Activated gamma-delta T cell treated with Interleukin-2 at 50 U/mL for 16 hours (primary cell): ENCODE measurements around the gene PCIF1.
"Not testable (repeated sequence)": the region's sequence is repeated elsewhere in the genome, so short reads cannot be mapped to it uniquely, and the experiment has no call there.

Experiments
- DNase-seq: peaks from one replicate; pipeline ENCODE4 v3.0.0-alpha.2; 2020

Gene PCIF1

DNA sequence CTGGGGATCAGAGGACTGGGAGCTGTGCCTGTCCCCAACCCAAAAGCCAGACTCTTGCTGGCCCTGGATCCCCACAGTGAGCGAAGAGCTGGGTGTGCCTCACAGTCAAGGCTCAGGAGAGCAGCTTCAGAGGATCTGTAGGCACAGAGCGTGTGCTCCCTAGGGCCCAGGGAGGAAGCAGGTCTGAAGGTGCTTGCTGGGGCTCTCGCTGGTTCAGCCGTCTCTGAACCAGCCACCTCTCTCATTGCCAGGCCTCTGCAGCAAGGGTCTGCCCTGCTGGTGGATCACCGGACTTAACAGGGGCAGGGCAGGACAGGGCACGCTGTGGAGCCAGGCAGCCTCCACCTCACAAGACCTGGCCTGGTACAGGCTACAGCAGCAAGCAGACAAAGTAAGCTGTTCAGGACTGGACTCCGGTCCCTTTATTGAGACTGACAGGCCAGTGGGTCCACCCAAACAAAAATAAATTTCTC, 13.8 kb downstream of the PCIF1 start:
- no peak for DNase-seq

DNA sequence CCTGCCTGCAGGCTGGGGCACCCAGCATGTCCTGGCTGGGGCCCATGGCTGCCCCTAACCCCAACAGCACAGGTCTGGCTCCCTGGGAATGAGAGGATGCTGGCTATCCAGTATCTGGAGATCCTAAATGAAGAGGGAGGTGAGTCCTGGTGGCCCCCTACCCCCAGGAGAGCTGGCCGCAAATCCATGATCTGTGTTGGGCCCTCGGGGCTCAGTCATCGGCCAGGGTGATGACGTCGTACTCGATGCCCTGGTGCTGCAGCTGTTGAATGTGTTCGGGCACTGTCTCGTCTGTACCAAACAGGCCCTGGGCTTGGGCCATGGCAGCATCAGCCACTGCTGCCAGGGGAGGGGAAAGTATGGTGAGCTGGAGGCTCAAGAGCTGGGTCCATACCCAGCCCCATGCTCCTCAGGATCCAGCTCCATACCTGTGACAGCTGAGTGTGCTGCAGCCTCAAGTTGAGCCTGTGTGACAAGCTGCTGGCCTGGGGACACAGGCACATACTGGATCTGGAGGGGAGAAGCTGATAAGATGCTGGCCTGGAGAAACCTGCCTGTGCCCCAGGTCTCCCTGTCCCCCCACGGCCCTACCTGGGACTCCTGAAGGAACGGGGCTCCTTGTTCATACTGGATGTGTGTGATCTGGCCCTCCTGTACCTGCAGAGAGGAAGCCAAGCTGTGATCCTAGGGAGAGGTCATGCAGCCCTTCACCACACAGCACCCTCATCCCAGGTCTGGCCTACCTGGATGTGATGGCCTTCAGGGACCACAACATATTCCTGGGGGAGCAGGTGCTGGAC, 14.5 kb downstream of the PCIF1 start:
- DNase-seq, result no peak

DNA sequence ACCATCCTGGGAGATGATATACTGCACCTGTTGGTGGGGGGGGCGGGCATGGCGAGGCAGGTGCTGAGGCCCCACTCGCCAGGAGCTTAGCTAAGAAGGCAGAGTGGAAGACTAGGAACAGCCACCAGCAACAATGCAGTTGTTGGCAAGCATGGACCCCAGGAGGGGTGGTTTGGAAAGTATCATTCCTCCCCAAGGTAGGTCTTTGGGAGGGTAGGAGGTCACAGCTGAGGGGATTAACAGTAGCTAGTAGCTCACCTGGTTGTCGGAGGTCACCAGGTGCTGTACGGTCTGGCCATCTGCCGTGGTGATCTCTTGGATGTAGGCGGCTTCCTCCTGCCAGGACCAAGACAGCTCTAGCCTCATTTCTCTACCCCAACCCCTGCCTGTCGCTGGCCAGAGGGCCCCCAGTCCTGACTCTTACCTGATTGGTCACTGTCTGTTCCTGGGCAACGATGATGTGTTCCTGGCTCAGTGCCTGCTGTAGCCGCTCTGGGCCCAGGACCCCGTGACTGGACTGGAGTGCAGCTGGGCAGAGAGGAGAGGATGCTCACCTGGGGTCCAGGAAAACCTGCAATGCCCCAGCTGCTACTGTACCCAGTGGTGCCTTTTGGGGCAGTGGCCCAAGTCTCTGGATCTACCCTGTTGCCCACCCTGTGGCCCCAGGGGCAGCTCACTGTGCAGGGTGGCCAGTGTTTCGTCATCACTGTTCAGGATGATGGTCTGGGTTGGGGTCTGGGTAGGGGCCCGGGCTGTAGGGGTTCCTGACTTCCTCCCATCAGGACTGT, 15.3 kb downstream of the PCIF1 start:
- DNase-seq, result no peak

DNA sequence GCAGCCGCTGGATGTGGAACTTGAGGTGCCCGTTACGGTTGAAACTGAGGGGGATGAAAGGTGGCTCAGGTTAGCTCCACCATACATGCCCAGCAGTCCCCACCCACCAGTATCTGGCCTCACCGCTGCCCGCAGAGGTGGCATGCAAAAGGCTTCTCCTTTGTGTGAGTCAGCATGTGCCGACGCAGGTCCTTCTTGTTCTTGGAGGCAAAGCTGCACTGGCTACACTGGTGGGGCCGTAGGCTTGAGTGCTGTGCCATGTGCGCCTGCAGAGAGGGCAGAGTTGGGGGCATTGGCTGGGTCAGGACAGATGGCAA, 15.8 kb downstream of the PCIF1 start:
- no peak for DNase-seq

DNA sequence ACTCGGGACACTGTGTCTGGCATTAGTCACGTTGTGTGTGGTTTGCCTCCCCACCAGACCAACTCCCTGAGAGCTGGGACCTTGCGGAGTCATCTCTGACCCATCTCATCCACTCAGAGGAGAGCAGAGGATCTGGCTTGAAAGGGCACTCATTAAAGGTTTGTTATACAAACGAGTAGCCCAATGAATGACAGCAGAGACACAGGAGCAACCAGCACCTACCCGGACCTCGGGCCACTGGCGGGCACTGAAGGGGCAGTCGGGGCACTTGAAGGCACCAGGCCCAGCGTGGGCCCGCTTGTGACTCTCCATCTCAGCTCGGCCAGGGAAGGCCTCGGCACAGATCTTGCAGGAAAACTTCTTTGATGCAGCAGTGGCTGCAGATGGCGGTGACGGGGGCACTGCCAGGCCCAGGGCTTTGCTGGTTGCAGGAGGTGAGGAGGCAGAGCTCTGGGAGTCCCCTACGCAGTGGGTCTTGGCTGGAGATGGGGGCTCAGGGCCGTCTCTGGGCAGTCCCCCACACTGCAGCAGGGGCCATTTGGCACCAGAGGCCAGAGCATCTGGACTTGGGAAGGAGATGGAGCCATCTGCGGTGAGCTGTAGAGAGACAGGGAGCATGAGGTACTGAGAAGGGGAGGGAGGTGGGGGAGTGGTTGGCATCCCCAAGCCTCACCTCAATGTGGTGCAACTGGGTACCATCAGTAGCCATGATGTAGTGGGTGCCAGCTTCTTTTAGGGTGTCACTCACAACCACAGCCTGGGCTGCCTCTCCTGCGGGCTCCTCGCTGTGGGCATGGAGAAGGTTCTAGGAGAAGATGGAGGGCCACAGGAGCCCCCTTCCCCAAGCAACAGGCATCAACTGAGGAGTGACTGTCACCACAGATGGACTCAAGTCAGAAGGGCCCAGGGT, 17.7 kb downstream of the PCIF1 start:
- no peak for DNase-seq

DNA sequence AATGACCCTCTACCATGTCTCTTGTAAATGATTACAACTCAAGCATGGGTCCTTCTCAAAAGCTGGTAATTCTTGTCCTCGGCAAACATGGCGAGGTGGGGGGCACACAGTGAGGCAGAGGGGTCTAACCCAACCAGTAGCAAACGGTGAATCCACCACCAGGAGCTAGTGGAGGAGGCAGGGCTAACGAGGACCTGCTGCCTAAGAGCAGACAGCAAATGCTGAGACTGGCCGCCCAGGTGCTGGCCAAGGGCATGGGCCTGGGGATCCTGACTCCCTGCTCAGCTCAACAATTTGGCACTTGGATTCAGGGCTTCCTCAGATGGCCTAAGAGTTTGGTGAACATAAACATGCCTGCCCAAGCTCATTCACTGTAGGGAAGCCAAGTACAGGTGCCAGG, 18.4 kb downstream of the PCIF1 start:
- DNase-seq, result no peak

DNA sequence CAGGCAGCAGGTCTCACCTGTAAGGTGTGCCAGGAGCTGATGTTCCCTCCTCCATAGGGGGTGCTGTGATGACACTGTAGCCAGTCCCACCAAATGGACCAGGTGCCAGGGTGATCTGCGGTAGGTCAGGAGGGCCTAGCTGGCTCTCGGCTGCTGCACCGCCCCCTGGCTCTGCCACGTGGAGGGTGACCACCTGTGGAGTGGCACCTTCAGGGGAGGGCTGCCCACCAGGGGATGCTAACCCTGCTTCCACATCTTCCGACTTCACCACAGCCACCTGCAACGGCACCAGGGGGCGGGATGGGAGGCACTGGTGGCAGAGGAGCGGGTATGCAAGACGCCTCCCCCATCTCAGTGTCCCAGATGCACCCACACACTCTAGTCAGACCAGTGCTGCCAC, 19.2 kb downstream of the PCIF1 start:
- DNase-seq, result no peak

DNA sequence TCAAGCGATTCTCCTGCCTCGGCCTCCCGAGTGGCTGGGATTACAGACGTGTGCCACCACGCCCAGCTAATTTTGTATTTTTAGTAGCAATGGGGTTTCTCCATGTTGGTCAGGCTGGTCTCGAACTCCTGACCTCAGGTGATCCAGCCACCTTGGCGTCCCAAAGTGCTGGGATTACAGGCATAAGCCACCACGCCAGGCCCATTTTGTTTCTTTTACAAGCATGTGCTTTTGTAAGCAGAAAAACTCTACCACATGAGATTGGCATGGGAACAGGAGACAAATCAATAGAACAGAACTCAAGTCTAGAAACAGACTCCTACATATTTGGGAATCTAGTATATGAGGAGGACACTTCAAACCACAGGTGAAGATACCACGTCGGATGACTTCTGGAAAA, 21.8 kb downstream of the PCIF1 start:
- not testable (repeated sequence) for DNase-seq

DNA sequence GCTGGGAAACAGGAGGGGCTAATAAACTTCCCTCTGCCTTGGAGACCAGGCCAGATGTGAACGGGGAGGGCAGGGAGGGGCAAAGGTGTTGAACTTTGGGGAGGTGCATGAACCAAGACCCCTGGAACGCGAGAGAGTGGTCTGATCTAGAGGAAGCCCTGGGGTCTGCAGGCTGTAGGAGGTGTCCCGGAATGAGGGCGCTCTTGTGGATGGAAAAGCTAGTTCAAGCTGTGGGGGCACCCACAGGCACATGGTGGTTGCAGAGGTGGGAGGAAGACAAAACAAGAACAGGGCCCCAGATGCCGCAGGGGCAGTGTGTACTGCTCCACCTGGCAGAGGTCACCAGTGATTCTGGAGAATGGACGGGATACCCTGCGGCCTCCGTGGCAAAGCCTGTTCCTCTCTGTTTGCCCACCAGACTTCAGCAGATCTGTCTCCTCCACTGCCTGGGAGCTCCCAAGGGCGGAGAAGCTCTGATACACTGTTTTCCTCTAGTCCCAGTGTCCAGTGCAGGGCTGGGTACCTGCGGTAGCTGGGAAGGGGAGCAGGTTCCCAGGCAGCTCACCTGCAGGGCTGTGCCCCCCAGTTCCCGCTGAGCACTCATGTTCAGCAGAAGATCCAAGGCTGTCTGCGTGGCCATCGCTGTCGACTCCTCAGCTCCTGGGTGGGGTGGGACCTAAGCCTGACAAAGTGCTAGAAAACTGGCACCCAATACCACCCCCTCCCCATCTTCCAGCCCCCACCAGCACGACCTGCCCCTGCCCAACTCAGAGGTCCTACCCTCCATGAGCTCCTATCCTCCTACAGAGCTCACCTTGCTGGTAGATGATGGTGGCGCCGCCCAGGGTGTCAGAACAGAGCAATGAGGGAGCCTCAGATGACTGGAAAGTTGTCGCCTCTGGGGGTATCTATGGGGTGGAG, 22.8 kb downstream of the PCIF1 start:
- DNase-seq, result no peak

DNA sequence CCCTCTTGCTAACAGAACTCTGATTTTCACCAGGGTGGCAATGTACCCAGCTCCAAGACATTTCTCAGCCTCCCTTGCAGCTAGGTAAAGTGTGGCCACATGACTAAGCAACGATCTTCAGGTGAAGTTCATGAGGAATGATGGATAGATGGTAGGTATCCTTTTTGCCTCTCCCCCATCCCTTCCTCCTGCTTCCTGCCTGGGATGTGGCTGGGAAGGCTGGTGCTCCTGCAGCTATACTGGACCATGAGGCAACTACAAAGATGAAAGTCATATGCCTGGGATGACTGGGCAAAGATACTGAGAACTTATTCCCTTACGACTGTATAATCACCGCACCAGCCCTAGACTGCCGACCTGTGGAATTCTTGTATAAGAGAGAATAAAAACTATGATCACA, 24.1 kb downstream of the PCIF1 start:
- no peak for DNase-seq

DNA sequence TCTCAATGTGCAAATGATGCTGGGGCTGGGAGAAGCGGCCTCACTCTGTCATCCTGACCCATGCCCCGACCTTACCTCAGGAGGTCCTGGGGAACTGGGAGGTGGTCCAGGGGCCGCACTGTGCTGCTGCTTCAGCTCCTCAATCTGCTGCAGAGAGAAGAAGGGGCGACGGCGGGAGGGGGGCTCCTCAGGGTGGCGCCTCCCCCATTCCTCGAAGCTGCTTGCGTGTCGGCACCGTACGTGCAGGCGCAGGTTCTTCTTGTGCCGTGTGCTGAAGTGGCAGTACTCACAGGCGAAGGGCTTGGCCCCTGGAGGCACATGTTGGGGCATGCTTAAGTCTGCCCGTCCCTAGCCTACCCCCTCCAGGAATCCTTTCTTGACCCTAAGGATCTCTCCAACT, 24.6 kb downstream of the PCIF1 start:
- no peak for DNase-seq

DNA sequence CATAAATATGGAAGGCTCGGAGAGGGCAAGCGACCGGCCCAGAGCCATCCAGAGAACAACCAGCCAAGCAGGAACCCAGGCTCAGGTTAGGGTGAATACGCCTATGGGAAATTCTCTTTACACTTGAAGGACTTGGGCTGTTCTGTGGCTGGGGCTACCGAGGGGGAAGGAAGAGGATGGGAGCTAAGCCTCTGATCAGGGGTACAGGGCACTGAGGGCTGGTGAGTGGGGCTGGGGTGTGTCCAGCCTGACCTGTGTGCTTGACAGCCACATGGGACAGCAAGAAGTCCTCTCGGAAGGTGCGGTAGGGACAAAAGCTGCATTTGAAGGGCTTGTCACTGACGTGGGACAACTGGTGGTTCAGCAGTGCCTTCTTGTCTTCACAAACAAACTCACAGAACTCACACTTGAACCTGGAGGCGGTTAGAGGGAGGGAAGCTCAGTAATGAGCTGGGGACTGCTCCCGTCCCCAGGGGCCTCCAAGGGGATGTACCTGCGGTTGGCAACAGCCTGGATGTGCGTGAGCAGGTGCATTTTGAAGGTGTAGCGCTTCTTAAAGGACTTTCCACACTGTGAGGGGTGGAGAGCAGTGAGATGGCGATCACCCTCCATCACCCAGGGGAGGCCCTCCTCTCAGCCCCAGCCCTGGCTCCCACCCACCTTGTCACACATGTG, 25.6 kb downstream of the PCIF1 start:
- no peak for DNase-seq

DNA sequence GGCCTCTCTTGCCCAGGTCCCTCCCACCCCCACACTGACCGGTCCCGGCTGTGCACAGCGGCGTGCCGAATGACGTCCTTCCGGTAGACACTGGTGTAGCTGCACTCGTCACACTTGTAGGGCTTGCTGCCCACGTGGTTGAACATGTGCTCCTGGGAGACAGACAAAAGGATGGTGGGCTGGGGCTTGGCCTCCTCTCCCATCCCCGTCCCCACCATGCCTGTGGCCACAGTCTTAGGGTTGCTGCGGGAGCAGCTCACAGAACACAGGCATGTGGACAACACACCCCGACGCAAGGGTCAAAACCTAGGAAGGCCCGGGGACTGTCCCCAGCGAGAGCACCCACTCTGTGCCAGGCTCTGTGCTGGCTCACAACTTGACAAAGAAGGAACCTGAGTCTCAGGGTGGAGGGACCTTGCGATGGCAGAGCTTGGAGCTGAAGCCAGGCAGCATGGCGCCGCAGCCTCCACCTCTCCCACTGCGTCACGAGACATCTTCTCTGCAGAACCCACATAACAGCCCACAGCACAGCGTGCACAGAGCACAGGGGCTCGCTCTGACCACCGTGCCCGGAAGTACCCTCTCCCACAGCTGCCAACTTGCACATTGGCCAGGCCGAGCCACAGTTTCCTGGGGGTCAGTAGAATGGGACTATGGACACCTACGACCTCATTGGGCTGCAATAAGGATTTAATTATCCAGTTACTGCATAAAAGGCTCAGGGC, 27.7 kb downstream of the PCIF1 start:
- no peak for DNase-seq

DNA sequence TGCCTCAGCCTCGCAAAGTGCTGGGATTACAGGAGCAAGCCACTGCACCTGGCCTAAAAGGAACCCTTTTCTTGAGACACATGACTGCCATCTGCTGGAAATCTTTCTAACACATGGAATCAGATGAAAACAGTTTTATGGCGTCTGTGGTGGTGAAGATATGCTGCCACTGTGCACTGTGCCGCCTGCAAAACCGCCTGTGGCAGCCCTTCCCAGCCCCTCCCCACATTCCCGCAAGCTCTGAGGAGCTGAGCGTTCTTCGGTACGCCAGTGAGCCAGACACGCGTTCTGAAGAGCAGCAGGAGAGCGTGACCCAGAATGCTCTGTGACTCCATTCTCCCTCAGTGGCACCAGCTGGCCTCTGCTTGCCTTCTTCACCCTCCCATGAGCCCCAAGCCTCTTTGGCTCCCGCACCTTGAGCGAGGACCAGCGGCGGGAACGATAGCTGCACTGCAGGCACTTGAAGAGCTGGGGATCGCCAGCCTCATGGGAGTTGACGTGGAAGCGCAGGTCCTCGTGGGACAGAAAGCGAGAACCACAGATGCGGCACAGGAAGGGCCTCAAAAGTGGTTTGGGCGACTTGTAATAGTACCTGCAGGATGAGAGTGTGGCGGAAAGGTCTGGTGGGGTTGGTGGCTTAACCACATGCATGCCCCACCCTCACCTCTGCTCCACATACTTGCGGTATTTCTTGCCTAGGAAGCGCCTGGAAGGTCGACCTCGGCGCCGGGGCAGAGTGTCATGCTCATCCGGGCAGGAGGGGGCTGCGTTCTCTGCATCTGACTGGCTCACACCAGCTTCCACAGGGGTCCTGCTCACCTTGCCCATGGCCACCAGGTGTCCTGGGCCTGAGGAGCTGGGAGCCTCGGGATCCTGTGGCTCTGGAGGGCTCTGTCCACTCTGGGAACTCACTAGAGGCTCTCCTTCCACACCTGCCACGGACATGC, 28.8 kb downstream of the PCIF1 start:
- DNase-seq, result no peak

DNA sequence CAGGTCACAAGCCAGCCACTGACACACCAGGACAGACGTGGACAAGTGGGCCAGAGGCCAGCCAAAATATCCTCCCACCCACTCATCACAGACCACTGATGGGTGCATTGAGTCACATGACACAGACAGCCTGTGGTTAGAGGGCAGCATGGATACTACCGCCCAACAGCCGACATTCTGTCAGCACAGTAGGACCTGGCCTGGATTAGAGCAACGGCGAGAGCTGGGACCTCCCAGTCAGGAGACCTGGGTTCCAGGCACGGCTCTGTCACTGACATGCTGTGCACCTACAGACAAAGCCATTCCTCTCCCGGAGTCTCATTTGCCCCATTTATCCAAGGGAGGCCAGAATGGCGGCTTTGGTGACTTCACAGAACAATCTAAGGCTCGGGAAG, 29.5 kb downstream of the PCIF1 start:
- no peak for DNase-seq

DNA sequence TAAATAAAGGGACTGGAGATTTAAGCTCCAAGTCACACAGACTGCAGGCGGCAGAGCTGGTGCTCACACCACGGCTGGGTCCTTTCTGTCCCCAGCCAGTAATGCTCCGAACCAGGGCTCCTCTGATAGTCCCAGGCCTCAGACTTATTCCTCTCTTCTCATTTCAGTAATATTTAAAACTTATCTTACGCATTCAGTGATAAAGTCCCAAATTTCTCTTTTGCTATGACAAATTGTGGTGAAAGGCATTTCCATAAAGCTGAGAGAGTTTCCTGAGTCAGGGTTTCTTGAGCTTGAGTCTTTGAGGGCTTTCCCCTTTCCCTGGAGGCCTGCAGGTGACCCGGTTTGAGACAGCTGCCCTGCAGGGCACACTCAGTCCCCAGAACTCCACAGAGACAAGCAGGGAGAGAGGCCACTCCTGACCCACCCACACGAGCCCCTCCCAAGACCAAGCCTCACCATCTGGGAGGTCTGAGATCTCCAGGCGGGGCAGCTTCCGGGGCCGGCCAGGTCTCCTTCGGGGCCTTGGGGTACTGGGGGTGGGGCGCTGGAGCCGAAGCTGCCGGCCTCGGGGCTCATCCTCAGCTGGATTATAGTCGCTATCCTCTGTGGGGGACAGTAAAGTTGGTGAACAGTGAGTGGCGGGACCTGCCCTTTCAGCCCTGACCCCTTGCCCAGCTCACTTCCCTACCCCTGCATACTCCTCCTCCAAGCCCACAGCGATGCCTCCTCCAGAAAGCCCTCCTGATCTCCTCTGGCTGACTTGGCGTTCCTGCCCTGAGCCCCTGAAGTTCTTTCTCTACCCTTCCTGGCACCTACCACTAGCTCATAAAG, 30.9 kb downstream of the PCIF1 start:
- no peak for DNase-seq

DNA sequence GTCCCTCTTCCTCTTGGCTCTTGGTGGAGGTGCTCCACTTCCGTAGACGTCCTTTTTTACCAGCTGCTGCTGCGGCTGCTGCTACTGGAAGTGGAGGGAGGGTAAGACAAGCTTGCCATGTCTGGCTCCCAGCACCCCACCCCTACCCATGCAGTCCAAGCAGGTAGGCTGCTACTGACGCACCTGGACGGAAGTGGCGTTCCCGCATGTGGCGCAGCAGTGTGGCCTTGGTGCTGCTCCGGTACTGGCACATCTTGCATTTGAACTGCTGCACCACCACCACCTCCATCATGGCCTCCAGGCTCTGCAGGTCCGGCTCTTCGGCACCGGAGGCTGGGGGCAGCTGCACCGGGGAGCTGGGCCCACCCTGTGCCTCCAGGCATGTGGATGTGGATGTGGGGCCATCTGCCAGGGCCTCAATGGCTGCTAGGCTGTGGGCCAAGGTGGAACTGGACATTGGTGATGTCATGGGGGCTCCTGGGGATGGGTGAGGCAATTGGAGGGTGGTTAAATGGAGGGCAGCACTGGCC, 33.1 kb downstream of the PCIF1 start:
- DNase-seq, result no peak

DNA sequence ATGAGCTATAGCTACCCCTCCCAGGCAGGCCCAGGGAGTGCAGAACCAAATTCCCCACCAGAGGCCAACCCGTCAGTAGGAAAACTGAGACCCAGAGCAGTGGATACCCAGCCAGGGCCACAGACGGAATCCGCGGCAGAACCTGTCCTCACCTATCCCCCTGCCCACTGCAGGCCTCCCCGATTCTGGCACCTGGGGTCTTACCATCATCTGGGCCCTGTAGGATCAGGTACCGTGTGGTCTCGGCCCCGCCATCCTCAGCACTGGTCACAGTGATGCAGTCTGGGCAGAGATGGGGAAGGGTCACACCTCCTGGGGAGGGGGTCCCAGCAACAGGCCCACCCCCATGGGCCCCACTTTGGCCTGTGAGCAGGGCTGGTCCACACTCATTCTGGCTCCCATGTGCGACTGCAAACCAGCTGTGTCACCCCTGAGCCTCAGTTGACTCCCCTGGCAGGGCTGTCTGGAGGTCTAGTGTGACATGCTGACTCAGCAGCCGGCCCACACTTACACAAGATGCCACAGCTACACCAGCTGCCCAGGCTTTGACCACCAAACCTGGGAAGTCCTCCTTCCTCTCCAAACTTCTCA, 33.7 kb downstream of the PCIF1 start:
- DNase-seq, result no peak
